Left colon (tissue), 2 donors: ENCODE data around the gene HLA-DPA1. TPM values are rescaled to one million over a fixed set of nuclear protein-coding genes. Genes with fewer than 3 reads are reported as not detected.

Experiments used
- ATAC-seq: fragments of 200-7000 bp; cut with Tn5 transposase; one replicate; pipeline ENCODE4 v1.9.1; 2020; ENCODE audit warnings: mild to moderate bottlenecking, moderate library complexity
- DNase-seq, 2 donors: peaks; one replicate each; pipeline ENCODE4 v3.0.0-alpha.2; 2020
- intact Hi-C, 2 donors: fragments of 100-400 bp; cut with DNase I in 1 of 2; cut with micrococcal nuclease in 1 of 2; formaldehyde crosslinking; loops; one replicate each; pipeline versions ENCODE4 v1.11.2 to v1.14.0; 2022; cut with DNase I, micrococcal nuclease
- total RNA-seq, 2 donors: library from RNA; stranded (reverse); fragmentation: NEBNext Ultra II Directional; extraction: Animal tissue kit (Norgen Biotek cat#: 25700); gene quantifications; one replicate each; pipeline ENCODE4 v1.2.1, GENCODE V29; 2021
- donor health status: DM: no; HTN: no; CAD: no.
- donor health status: DM: yes; HTN: yes; CAD: no.

HLA-DPA1 gene
- total RNA-seq, 2 donors from 2014 or later, result 14.8 to 103 TPM

- ATAC-seq, result peak; percentile 44
- intact Hi-C loops, result no loop called here
Observed at GRCh38 chr6:33029328-33030184, 43.9 kb downstream of the HLA-DPA1 start.

GRCh38 chr6:33028220-33028849 is 45.1 kb downstream of the HLA-DPA1 start:
- intact Hi-C loops, result no loop called here
- DNase-seq, result no peak
- ATAC-seq, result no peak

More at GRCh38 chr6:33029328-33030184, 43.9 kb downstream of the HLA-DPA1 start:
- peak in 1 of 2 donors; percentile 34 for DNase-seq

- intact Hi-C loops, result no loop called here
- DNase-seq (no peak), ATAC-seq (no peak)
Observed at GRCh38 chr6:33024521-33024920, 48.9 kb downstream of the HLA-DPA1 start.

- intact Hi-C loops, result no loop called here
- DNase-seq, result no peak
- no peak for ATAC-seq
Observed at GRCh38 chr6:33023536-33023935, 49.9 kb downstream of the HLA-DPA1 start.

- ATAC-seq, result no peak
- no peak for DNase-seq
- intact Hi-C loops, result no loop called here
Observed at GRCh38 chr6:33021917-33022316, 51.5 kb downstream of the HLA-DPA1 start.

GRCh38 chr6:33019372-33019771 is 54.1 kb downstream of the HLA-DPA1 start:
- intact Hi-C loops, result loop anchor here in 1 of 2 donors (10.0 kb wide), 1 partner anchor 65 kb away; no protein-coding TSS in a partner anchor
- DNase-seq (no peak), ATAC-seq (peak; percentile 17)

GRCh38 chr6:33018904-33019303 is 54.5 kb downstream of the HLA-DPA1 start:
- peak; percentile 87 for ATAC-seq
- intact Hi-C loops, result loop anchor here in 1 of 2 donors (10.0 kb wide), 1 partner anchor 66 kb away; no protein-coding TSS in a partner anchor
- peak; percentile 58 to 63 for DNase-seq

GRCh38 chr6:33018418-33018817 is 55.0 kb downstream of the HLA-DPA1 start:
- intact Hi-C loops, result loop anchor here in 1 of 2 donors (10.0 kb wide), 1 partner anchor 66 kb away; no protein-coding TSS in a partner anchor
- no peak for DNase-seq
- ATAC-seq, result no peak

GRCh38 chr6:33017694-33018353 is 55.6 kb downstream of the HLA-DPA1 start:
- DNase-seq (no peak), ATAC-seq (no peak)
- intact Hi-C loops, result loop anchor here in 1 of 2 donors (10.0 kb wide), 1 partner anchor 67 kb away; no protein-coding TSS in a partner anchor

GRCh38 chr6:33017018-33017417 is 56.4 kb downstream of the HLA-DPA1 start:
- ATAC-seq (no peak), DNase-seq (no peak)
- intact Hi-C loops, result loop anchor here in 1 of 2 donors (10.0 kb wide), 1 partner anchor 68 kb away; no protein-coding TSS in a partner anchor

GRCh38 chr6:33015798-33016197 is 57.7 kb downstream of the HLA-DPA1 start:
- intact Hi-C loops, result loop anchor here in 1 of 2 donors (10.0 kb wide), 1 partner anchor 69 kb away; no protein-coding TSS in a partner anchor
- no peak for DNase-seq

GRCh38 chr6:33014841-33015634 is 58.4 kb downstream of the HLA-DPA1 start:
- ATAC-seq (peak; percentile 69), DNase-seq (no peak)
- intact Hi-C loops, result loop anchor here (5.0 to 10.0 kb wide), 2 partner anchors 70 to 232 kb away; no protein-coding TSS in a partner anchor

More at GRCh38 chr6:33015798-33016197, 57.7 kb downstream of the HLA-DPA1 start:
- ATAC-seq, result no peak

Other genes with a start within 250 kb of the HLA-DPA1 start
- 100 to 1,000 TPM in 1 of 2 donors, 10 to 100 TPM in 1; 38.9 to 109 TPM for gene TAP2, start 234.9 kb downstream of the HLA-DPA1 start, total RNA-seq
- gene PSMB8, start 229.6 kb downstream of the HLA-DPA1 start, total RNA-seq, result 100 to 1,000 TPM; 110 to 168 TPM
- 100 to 1,000 TPM in 1 of 2 donors, 10 to 100 TPM in 1; 73.5 to 118 TPM for gene TAP1, start 219.9 kb downstream of the HLA-DPA1 start, total RNA-seq
- gene PSMB9, start 219.5 kb downstream of the HLA-DPA1 start, total RNA-seq, result 10 to 100 TPM; 26.3 to 72.2 TPM
- gene HLA-DMB, start 132.6 kb downstream of the HLA-DPA1 start, total RNA-seq, result 10 to 100 TPM in 1 of 2 donors, 1 to 10 TPM in 1; 4.0 to 21.3 TPM
- gene HLA-DMA, start 120.6 kb downstream of the HLA-DPA1 start, total RNA-seq, result 10 to 100 TPM; 11.8 to 22.1 TPM
- 100 to 1,000 TPM; 128 TPM for gene BRD2, start 105.1 kb downstream of the HLA-DPA1 start, total RNA-seq
- 1 to 10 TPM in 1 of 2 donors, under 1 TPM in 1; 0.92 to 4.7 TPM for gene HLA-DOA, start 64.1 kb downstream of the HLA-DPA1 start, total RNA-seq
- gene HLA-DPB1, start 2.3 kb upstream of the HLA-DPA1 start, total RNA-seq, result 10 to 100 TPM; 15.1 to 65.5 TPM
- under 1 TPM; 0.45 to 0.55 TPM for gene COL11A2, start 118.8 kb upstream of the HLA-DPA1 start, total RNA-seq
- gene RXRB, start 127.0 kb upstream of the HLA-DPA1 start, total RNA-seq, result 10 to 100 TPM; 34.4 to 37.0 TPM
- 100 to 1,000 TPM; 128 to 203 TPM for gene SLC39A7, start 127.2 kb upstream of the HLA-DPA1 start, total RNA-seq
- gene HSD17B8, start 131.0 kb upstream of the HLA-DPA1 start, total RNA-seq, result 10 to 100 TPM; 22.4 to 23.7 TPM
- gene RING1, start 134.9 kb upstream of the HLA-DPA1 start, total RNA-seq, result 10 to 100 TPM; 27.4 to 29.7 TPM
- gene VPS52, start 198.2 kb upstream of the HLA-DPA1 start, total RNA-seq, result 10 to 100 TPM; 60.2 to 68.4 TPM
- 1,000 to 10,000 TPM; 1,882 to 2,045 TPM for gene RPS18, start 198.4 kb upstream of the HLA-DPA1 start, total RNA-seq
- gene B3GALT4, start 203.5 kb upstream of the HLA-DPA1 start, total RNA-seq, result 10 to 100 TPM; 34.8 to 40.3 TPM
- gene WDR46, start 215.6 kb upstream of the HLA-DPA1 start, total RNA-seq, result 10 to 100 TPM; 27.7 to 29.3 TPM
- gene PFDN6, start 216.0 kb upstream of the HLA-DPA1 start, total RNA-seq, result 10 to 100 TPM; 36.8 to 45.7 TPM
- 10 to 100 TPM; 21.5 to 35.0 TPM for gene RGL2, start 225.3 kb upstream of the HLA-DPA1 start, total RNA-seq
- gene TAPBP, start 240.4 kb upstream of the HLA-DPA1 start, total RNA-seq, result 100 to 1,000 TPM; 229 to 283 TPM
- gene ZBTB22, start 244.1 kb upstream of the HLA-DPA1 start, total RNA-seq, result 10 to 100 TPM; 19.9 to 21.3 TPM
- gene DAXX, start 249.3 kb upstream of the HLA-DPA1 start, total RNA-seq, result 10 to 100 TPM; 33.5 to 35.3 TPM